ENCODE data around the gene TADA2A. TPM values are rescaled to one million over a fixed set of nuclear protein-coding genes. Genes with fewer than 3 reads are reported as not detected.
"Not testable (repeated sequence)": the region's sequence is repeated elsewhere in the genome, so short reads cannot be mapped to it uniquely, and the experiment has no call there.

TADA2A gene
- total RNA-seq, 2 experiments from 2014 or later, result 29.9 to 32.9 TPM

GRCh38 chr17:37430051-37430627 is 23.5 kb downstream of the TADA2A start:
- ChIA-PET CTCF (interaction anchor here (0.8 to 1.2 kb wide), 9 partner anchors 9 to 107 kb away, joined by 3 to 7 read pairs (median 3); no protein-coding TSS in a partner anchor), POLR2A (interaction anchor here (0.7 to 1.0 kb wide), 2 partner anchors 53 to 179 kb away, joined by 3 to 5 read pairs; partner anchors contain the start of gene SYNRG)
- peaks cover 27% of the 10 kb centered on the region for H3K4me1 Mint-ChIP-seq
- H3K36me3 Mint-ChIP-seq (ENCODE audit: low read depth), result peaks cover 55% of the 10 kb centered on the region
- DNase-seq (no peak), ATAC-seq (peak; percentile 89)
- H3K9me3 Mint-ChIP-seq (ENCODE audit: low read depth), result no peaks in the 10 kb centered on the region
- H3K27ac Mint-ChIP-seq, result peak overlapping the region; percentile 91
- no peaks in the 10 kb centered on the region for H3K27me3 Mint-ChIP-seq
- H3K4me3 Mint-ChIP-seq, result peak overlapping the region; percentile 24
- intact Hi-C loops (cut with DNase I, micrococcal nuclease), result loop anchor here in 1 of 2 experiments (1.0 kb wide), 2 partner anchors 23 to 58 kb away; no protein-coding TSS in a partner anchor

GRCh38 chr17:37432671-37433070 is 26.0 kb downstream of the TADA2A start:
- H3K4me1 Mint-ChIP-seq, result peaks cover 27% of the 10 kb centered on the region
- peaks cover 41% of the 10 kb centered on the region for H3K36me3 Mint-ChIP-seq (ENCODE audit: low read depth)
- ATAC-seq (no peak), DNase-seq (no peak)
- no peaks in the 10 kb centered on the region for H3K27me3 Mint-ChIP-seq
- no peak overlapping the region for H3K27ac Mint-ChIP-seq
- H3K4me3 Mint-ChIP-seq, result no peak overlapping the region
- intact Hi-C loops (cut with DNase I, micrococcal nuclease), result no loop called here
- ChIA-PET CTCF (interaction anchor here (0.6 to 1.4 kb wide), 2 partner anchors 12 to 84 kb away, joined by 3 read pairs; no protein-coding TSS in a partner anchor), POLR2A (no interaction called here)
- no peaks in the 10 kb centered on the region for H3K9me3 Mint-ChIP-seq (ENCODE audit: low read depth)

DNA sequence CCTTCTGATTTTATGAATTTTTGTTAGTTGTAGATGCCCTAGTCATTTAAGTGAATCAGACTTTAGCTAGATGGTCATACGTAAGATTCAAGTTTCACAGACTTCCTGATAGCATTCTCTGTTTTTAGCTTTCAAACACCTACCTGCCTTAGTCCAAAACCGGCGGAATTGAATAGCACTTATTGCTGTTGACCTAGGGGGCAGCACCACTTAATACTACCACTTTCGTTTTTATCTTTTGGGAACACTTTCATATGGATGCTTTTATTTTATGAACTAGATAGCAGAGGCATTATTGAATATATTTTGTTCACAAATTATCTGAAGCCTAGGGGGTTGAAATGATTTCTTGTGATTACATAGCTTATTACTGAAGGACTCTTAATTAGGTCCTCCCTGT is 31.5 kb downstream of the TADA2A start:
- Mint-ChIP-seq H3K27me3 (no peaks in the 10 kb centered on the region), H3K9me3 (ENCODE audit: low read depth) (no peaks in the 10 kb centered on the region), H3K36me3 (ENCODE audit: low read depth) (peaks cover 47% of the 10 kb centered on the region), H3K4me1 (no peaks in the 10 kb centered on the region), H3K4me3 (no peak overlapping the region), H3K27ac (no peak overlapping the region)
- intact Hi-C loops (cut with DNase I, micrococcal nuclease), result no loop called here
- ChIA-PET CTCF (interaction anchor here (0.7 to 1.7 kb wide), 5 partner anchors 12 to 65 kb away, joined by 3 to 4 read pairs (median 3); no protein-coding TSS in a partner anchor), POLR2A (interaction anchor here (0.5 kb wide), 1 partner anchor 12 kb away, joined by 3 read pairs; no protein-coding TSS in a partner anchor)
- no peak for DNase-seq
- ATAC-seq, result no peak

GRCh38 chr17:37440424-37440823 is 33.7 kb downstream of the TADA2A start:
- Mint-ChIP-seq H3K9me3 (ENCODE audit: low read depth) (no peaks in the 10 kb centered on the region), H3K4me1 (no peaks in the 10 kb centered on the region), H3K36me3 (ENCODE audit: low read depth) (peaks cover 44% of the 10 kb centered on the region), H3K4me3 (no peak overlapping the region), H3K27me3 (no peaks in the 10 kb centered on the region), H3K27ac (no peak overlapping the region)
- DNase-seq, result no peak
- ATAC-seq, result no peak
- CTCF ChIA-PET, result no interaction called here
- POLR2A ChIA-PET, result no interaction called here
- intact Hi-C loops (cut with DNase I, micrococcal nuclease), result no loop called here

- H3K4me3 Mint-ChIP-seq; H3K4me1 Mint-ChIP-seq; intact Hi-C loops (cut with DNase I, micrococcal nuclease); DNase-seq; H3K27ac Mint-ChIP-seq; H3K9me3 Mint-ChIP-seq (ENCODE audit: low read depth); H3K27me3 Mint-ChIP-seq; POLR2A ChIA-PET; ATAC-seq: not testable (repeated sequence)
- H3K36me3 Mint-ChIP-seq (ENCODE audit: low read depth), result peaks cover 46% of the 10 kb centered on the region
- CTCF ChIA-PET, result interaction anchor here (0.7 kb wide), 1 partner anchor 69 kb away, joined by 4 read pairs; no protein-coding TSS in a partner anchor
Observed at GRCh38 chr17:37441369-37442014, 34.8 kb downstream of the TADA2A start.

GRCh38 chr17:37446027-37446426 is 39.3 kb downstream of the TADA2A start:
- no peaks in the 10 kb centered on the region for H3K9me3 Mint-ChIP-seq (ENCODE audit: low read depth)
- intact Hi-C loops (cut with DNase I, micrococcal nuclease), result no loop called here
- H3K4me1 Mint-ChIP-seq, result peaks cover 9% of the 10 kb centered on the region
- CTCF ChIA-PET, result interaction anchor here (1.4 to 1.6 kb wide), 2 partner anchors 30 to 73 kb away, joined by 3 to 4 read pairs; no protein-coding TSS in a partner anchor
- peaks cover 41% of the 10 kb centered on the region for H3K36me3 Mint-ChIP-seq (ENCODE audit: low read depth)
- no peaks in the 10 kb centered on the region for H3K27me3 Mint-ChIP-seq
- H3K27ac Mint-ChIP-seq, result no peak overlapping the region
- ATAC-seq (no peak), DNase-seq (no peak)
- POLR2A ChIA-PET, result no interaction called here
- no peak overlapping the region for H3K4me3 Mint-ChIP-seq

GRCh38 chr17:37447641-37448040 is 41.0 kb downstream of the TADA2A start:
- Mint-ChIP-seq H3K27me3 (no peaks in the 10 kb centered on the region), H3K4me3 (no peak overlapping the region), H3K27ac (no peak overlapping the region), H3K9me3 (ENCODE audit: low read depth) (no peaks in the 10 kb centered on the region), H3K4me1 (peaks cover 9% of the 10 kb centered on the region), H3K36me3 (ENCODE audit: low read depth) (peaks cover 36% of the 10 kb centered on the region)
- ChIA-PET POLR2A (no interaction called here), CTCF (interaction anchor here (0.6 kb wide), 1 partner anchor 11 kb away, joined by 4 read pairs; no protein-coding TSS in a partner anchor)
- ATAC-seq (peak; percentile 84), DNase-seq (no peak)
- intact Hi-C loops (cut with DNase I, micrococcal nuclease), result no loop called here

DNA sequence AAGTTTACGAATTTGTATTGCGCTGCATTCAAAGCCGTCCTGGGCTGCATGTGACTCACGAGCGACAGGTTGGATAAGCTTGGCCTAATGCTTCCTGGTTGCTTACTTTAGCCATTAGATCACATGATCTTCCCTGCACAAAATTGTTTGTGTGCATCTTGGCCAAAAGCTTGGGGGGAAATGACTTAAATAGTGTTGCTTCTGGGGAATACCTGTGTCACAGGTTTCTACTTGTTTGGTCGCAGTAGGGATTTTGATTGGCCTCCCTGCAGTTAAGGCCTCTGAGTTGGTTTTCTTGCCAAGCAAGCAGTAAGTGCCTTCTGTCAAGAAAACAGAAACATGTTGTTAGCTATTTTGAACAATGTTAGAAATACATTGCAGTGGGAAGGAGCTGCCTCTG is 43.4 kb downstream of the TADA2A start:
- DNase-seq, result no peak
- peaks cover 37% of the 10 kb centered on the region for H3K36me3 Mint-ChIP-seq (ENCODE audit: low read depth)
- H3K9me3 Mint-ChIP-seq (ENCODE audit: low read depth), result no peaks in the 10 kb centered on the region
- CTCF ChIA-PET, result interaction anchor here (0.6 kb wide), 1 partner anchor 416 kb away, joined by 4 read pairs; no protein-coding TSS in a partner anchor
- no peaks in the 10 kb centered on the region for H3K27me3 Mint-ChIP-seq
- H3K4me1 Mint-ChIP-seq, result peaks cover 9% of the 10 kb centered on the region
- H3K4me3 Mint-ChIP-seq, result no peak overlapping the region
- intact Hi-C loops (cut with DNase I, micrococcal nuclease), result no loop called here
- ATAC-seq, result no peak
- no peak overlapping the region for H3K27ac Mint-ChIP-seq
- POLR2A ChIA-PET, result interaction anchor here (0.6 kb wide), 1 partner anchor 338 kb away, joined by 8 read pairs; no protein-coding TSS in a partner anchor

DNA sequence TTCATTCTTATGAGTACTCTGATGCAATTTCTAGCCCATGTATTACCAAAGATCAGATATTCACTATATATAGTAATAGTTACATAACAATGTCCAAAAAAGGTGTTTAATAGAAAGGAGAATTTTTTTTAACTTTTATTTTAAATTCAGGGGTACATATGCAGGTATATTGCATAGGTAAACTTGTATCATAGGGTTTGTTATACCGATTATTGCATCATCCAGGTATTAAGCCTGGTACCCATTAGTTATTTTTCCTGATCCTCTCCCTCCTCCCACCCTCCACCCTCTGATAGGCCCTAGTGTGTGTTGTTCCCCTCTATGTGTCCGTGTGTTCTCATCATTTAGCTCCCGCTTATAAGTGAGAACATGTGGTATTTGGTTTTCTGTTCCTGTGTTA is 51.1 kb downstream of the TADA2A start:
- H3K27ac Mint-ChIP-seq; POLR2A ChIA-PET; ATAC-seq; intact Hi-C loops (cut with DNase I, micrococcal nuclease); H3K27me3 Mint-ChIP-seq; H3K4me3 Mint-ChIP-seq; H3K4me1 Mint-ChIP-seq; H3K9me3 Mint-ChIP-seq (ENCODE audit: low read depth); DNase-seq: not testable (repeated sequence)
- peaks cover 35% of the 10 kb centered on the region for H3K36me3 Mint-ChIP-seq (ENCODE audit: low read depth)
- CTCF ChIA-PET, result interaction anchor here (0.6 kb wide), 1 partner anchor 138 kb away, joined by 5 read pairs; no protein-coding TSS in a partner anchor

DNA sequence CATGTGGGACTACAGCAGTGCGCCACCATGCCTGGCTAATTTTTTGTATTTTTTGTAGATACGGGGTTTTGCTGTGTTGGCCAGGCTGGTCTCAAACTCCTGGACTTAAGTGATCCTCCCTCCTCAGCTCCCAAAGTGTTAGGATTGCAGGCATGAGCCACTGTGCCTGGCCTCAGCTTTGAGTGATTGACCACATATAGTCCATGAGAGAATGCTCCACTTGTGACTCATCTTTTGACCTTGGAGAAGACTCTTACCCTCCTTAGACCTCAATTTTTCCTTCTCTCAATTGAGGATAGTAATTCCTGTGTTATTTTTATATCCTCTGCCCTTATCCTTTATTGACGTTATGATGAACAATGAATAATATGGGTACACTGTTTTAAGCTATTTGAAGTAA is 52.1 kb downstream of the TADA2A start:
- Mint-ChIP-seq H3K9me3 (ENCODE audit: low read depth) (no peaks in the 10 kb centered on the region), H3K4me1 (peaks cover 4% of the 10 kb centered on the region), H3K36me3 (ENCODE audit: low read depth) (peaks cover 33% of the 10 kb centered on the region), H3K27me3 (no peaks in the 10 kb centered on the region), H3K4me3 (no peak overlapping the region), H3K27ac (no peak overlapping the region)
- DNase-seq (no peak), ATAC-seq (no peak)
- ChIA-PET CTCF (no interaction called here), POLR2A (no interaction called here)
- intact Hi-C loops (cut with DNase I, micrococcal nuclease), result no loop called here

DNA sequence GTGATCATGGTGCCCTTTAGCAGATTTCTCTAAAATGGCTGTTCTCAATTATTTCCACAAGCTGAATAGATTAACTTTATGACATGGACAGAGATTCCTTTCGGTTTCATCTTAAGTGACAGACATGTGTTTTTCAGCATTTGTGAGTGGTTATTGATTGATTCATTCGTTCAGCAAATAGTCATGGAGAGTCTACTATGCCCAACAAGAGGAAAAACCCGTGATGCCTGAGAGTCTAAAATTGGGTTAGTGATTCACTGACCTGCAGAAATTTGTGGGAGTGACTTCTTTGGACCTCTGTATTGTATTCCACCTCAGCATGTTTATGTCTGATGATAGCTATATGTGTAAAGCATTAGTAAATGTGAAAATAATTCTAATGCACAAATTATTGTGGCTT is 55.0 kb downstream of the TADA2A start:
- CTCF ChIA-PET, result interaction anchor here (1.2 kb wide), 1 partner anchor 15 kb away, joined by 5 read pairs; no protein-coding TSS in a partner anchor
- DNase-seq (peak; percentile 22), ATAC-seq (peak; percentile 58)
- intact Hi-C loops (cut with DNase I, micrococcal nuclease), result no loop called here
- POLR2A ChIA-PET, result no interaction called here
- Mint-ChIP-seq H3K36me3 (ENCODE audit: low read depth) (peaks cover 37% of the 10 kb centered on the region), H3K27me3 (no peaks in the 10 kb centered on the region), H3K4me1 (peaks cover 4% of the 10 kb centered on the region), H3K27ac (no peak overlapping the region), H3K4me3 (no peak overlapping the region), H3K9me3 (ENCODE audit: low read depth) (no peaks in the 10 kb centered on the region)

GRCh38 chr17:37462492-37462891 is 55.8 kb downstream of the TADA2A start:
- ChIA-PET POLR2A (no interaction called here), CTCF (no interaction called here)
- H3K9me3 Mint-ChIP-seq (ENCODE audit: low read depth), result no peaks in the 10 kb centered on the region
- intact Hi-C loops (cut with DNase I, micrococcal nuclease), result no loop called here
- no peak overlapping the region for H3K4me3 Mint-ChIP-seq
- H3K36me3 Mint-ChIP-seq (ENCODE audit: low read depth), result peaks cover 41% of the 10 kb centered on the region
- ATAC-seq, result no peak
- no peaks in the 10 kb centered on the region for H3K27me3 Mint-ChIP-seq
- peaks cover 4% of the 10 kb centered on the region for H3K4me1 Mint-ChIP-seq
- no peak overlapping the region for H3K27ac Mint-ChIP-seq
- no peak for DNase-seq
